ENCODE results near the gene CENPB.
"Not testable (repeated sequence)": the region's sequence is repeated elsewhere in the genome, so short reads cannot be mapped to it uniquely, and the experiment has no call there.

CENPB gene

GRCh38 chr20:3808544-3808943, 22.0 kb upstream of the CENPB start:
- no peak for DNase-seq

DNA sequence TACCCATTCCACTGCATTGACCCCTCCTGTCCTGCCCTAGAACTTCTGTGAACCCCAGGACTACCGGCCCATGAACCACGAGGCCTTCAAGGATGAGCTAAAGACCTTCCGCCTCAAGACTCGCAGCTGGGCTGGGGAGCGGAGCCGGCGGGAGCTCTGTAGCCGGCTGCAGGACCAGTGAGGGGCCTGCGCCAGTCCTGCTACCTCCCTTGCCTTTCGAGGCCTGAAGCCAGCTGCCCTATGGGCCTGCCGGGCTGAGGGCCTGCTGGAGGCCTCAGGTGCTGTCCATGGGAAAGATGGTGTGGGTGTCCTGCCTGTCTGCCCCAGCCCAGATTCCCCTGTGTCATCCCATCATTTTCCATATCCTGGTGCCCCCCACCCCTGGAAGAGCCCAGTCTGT, 18.2 kb upstream of the CENPB start:
- DNase-seq, result no peak

GRCh38 chr20:3804254-3804751, 17.8 kb upstream of the CENPB start:
- no peak for DNase-seq

GRCh38 chr20:3803854-3804253, 17.3 kb upstream of the CENPB start:
- DNase-seq, result no peak

DNA sequence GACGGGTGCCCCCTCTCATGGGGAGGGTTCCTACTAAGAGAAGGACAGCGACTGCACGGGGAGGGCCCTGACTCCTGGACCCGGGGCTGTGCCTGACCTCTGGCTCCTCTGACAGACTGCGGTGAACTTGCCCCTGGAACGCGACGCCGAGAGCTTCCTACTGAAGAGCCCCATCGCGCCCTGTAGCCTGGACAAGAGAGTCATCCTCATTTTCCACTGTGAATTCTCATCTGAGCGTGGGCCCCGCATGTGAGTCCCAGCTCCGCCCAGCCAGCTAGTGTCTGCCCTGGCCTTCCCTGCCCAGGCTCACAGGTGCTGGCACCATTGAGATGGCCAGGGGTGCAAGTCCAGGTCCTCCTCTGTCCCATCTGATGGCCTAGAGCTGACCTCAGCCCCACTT, 16.7 kb upstream of the CENPB start:
- no peak for DNase-seq

DNA sequence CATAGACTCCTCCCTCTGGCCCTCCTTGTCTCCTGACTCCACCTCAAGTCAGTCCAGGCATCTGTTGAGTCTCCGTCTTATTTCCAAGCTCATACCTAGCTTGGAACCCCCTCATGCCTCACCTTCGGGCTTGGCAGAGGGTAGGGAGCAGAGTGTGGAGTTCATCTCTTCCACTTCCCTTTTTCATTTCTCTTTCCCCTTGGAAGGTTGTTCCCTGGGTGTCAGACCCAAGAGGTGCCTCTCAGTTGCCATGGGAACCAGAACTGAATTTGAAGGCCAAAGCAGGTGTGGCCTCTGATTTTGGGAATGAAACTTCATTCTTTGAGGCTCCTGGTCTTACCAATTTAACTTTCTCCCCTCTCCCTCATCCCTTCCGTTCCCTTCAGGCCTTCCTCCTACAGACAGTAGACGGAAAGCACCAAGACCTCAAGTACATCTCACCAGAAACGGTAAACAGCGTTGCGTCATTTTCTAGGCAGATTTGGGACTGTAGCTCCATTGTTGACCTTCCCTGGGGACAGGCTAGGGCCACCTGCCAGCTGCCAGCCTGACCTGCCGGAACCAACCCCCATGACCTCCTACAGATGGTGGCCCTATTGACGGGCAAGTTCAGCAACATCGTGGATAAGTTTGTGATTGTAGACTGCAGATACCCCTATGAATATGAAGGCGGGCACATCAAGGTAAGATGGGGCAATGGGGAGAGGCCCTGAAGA, 16.1 kb upstream of the CENPB start:
- no peak for DNase-seq

GRCh38 chr20:3801846-3802245, 15.3 kb upstream of the CENPB start:
- DNase-seq, result no peak

GRCh38 chr20:3801299-3801698, 14.8 kb upstream of the CENPB start:
- no peak for DNase-seq

DNA sequence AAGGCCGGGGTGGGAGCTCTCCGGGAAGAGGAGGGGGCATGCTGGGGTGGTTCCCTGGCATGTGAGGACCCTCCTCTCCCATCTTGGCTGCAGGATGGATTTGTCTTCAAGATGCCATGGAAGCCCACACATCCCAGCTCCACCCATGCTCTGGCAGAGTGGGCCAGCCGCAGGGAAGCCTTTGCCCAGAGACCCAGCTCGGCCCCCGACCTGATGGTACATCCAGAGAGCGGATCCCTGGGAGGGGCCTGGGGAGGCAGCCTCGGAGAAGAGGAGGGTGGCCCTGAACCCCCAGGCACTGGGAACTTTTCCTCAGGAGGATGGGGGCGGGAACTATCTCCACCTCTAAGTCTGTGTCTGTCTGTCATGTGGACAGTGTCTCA, 14.3 kb upstream of the CENPB start:
- DNase-seq, result no peak

- DNase-seq, result no peak
Measured at GRCh38 chr20:3800256-3800877, 13.8 kb upstream of the CENPB start.

DNA sequence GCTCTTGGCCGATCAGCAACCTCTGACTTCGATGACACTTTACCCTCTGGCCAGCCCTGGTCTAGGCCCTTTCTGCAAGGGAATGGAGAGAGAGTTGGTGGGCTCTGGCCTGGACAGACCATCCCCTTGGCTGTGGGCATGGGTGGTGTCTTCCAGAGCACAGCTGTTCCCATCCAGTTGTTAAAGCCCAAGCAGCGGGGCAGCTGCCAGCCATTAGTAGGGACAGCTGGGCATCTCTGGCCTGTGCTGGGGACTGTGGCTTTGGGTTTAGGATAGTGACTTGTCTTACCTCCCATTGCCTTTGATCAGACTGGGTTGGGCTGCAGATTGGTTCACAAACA, 12.3 kb upstream of the CENPB start:
- DNase-seq, result no peak

GRCh38 chr20:3798373-3798768, 11.8 kb upstream of the CENPB start:
- DNase-seq, result no peak

DNA sequence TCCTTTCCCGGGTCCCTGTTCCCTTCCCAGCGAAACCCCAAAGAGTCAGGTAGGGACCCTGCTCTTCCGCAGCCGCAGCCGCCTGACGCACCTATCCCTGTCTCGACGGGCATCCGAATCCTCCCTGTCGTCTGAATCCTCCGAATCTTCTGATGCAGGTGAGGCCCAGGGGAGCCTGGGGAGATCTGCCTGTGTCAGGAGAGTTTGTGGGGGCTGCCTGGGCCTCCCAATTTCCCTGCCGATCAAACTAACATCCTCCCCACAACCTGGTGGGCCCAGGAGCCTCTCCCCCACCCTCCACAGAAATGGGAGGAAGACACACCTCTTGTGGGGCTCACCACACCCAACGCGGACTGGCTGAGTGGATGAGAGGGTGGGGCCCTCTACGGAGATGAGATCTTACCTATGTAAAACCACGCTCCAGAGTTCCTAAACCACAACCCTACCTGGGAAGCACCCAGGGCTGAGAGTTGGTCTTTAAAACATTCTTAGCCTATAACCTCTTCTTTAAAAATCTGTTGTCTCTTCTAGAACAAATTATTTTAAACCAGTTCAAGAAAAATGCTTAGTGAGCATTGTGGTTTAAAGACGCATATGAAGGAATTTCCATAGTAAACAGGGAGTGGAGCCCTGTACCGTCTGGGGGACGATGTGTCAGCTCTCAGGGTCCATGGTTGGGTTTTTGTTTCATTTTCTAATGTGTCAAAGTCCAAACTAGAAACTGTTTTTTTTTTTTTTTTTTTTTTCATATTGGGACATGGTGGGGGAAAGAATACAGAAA, 11.2 kb upstream of the CENPB start:
- DNase-seq, result no peak

DNA sequence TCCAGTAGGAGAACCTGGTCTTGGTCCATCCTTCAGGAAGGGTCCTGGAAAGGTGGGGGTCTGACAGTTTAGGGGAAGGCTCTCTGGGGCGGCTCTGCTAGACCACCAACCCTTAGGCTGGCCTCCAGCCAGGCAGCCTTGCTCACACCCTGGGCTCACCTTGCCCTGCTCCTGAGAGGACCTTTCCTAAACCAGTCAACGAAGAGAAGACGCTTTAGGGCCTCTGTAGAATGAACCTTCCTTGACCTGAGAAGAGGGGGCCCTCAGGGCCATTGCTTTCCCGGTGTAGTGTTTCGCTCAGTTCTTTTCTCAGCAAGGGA, 10.6 kb upstream of the CENPB start:
- DNase-seq, result no peak

- DNase-seq, result no peak
Measured at GRCh38 chr20:3796477-3797225, 10.1 kb upstream of the CENPB start.

GRCh38 chr20:3795511-3796468, 9.2 kb upstream of the CENPB start, which contains the start of gene CDC25B:
Gene CDC25B (plus strand): TSS chr20:3796310. CDS start chr20:3796532, 222 bp downstream.
- DNase-seq, result peak; percentile 98

- no peak for DNase-seq
Measured at GRCh38 chr20:3794701-3795420, 8.3 kb upstream of the CENPB start.

- DNase-seq, result not testable (repeated sequence)
Measured at GRCh38 chr20:3794168-3794567, 7.6 kb upstream of the CENPB start.

DNA sequence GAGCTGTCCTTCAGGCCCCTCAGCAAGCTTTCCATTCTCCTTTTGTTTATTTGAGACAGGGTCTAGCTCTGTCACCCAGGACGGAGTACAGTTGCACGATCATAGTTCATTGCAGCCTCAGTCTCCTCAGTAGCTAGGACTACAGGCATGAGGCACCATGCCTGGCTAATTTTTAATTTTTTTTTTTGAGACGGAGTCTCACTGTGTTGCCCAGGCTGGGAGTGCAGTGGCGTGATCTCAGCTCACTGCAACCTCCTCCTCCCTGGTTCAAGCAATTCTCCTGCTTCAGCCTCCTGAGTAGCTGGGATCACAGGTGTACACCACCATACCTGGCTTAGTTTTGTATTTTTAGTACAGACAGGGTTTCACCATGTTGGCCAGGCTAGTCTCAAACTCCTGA, 2.7 kb upstream of the CENPB start:
- DNase-seq, result not testable (repeated sequence)

- no peak for DNase-seq
Measured at GRCh38 chr20:3788685-3789155, 2.2 kb upstream of the CENPB start.

DNA sequence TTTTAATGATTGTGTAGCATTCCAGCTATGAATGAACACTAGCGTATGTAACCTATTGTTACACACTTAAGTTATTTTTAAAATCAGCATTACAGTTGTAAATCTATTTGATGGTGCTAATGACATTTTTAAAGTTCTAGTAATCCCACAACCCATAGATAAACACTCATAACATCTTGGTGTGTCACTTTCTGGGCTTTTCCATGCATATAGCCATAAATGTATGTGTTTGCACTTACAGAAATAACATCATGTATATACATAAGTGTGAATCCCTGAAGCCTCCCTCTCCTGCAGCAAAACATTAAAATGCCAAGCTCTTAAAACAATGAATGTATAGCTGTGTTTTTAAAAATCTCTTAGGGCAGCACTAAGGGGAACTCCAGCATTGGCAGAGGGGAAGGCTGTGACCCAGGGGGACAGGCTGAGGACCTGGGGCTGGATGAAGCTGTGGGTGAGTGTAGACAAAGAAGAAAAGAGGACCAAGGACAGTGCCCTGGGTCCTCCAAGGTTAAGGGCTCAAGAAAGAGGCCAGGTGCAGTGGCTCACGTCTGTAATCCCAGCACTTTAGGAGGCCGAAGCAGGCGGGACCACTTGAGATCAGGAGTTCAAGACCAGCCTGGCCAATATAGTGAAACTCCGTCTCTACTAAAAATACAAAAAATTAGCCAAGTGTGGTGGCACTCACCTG, 929 bp upstream of the CENPB start:
- no peak for DNase-seq
